ENCODE measurements around the gene FAM72C. TPM values are rescaled to one million over a fixed set of nuclear protein-coding genes. Genes with fewer than 3 reads are reported as not detected.
"Not testable (repeated sequence)": the region's sequence is repeated elsewhere in the genome, so short reads cannot be mapped to it uniquely, and the experiment has no call there.

FAM72C gene
- total RNA-seq, 1 experiment from 2014 or later, result 6.1 TPM

DNA sequence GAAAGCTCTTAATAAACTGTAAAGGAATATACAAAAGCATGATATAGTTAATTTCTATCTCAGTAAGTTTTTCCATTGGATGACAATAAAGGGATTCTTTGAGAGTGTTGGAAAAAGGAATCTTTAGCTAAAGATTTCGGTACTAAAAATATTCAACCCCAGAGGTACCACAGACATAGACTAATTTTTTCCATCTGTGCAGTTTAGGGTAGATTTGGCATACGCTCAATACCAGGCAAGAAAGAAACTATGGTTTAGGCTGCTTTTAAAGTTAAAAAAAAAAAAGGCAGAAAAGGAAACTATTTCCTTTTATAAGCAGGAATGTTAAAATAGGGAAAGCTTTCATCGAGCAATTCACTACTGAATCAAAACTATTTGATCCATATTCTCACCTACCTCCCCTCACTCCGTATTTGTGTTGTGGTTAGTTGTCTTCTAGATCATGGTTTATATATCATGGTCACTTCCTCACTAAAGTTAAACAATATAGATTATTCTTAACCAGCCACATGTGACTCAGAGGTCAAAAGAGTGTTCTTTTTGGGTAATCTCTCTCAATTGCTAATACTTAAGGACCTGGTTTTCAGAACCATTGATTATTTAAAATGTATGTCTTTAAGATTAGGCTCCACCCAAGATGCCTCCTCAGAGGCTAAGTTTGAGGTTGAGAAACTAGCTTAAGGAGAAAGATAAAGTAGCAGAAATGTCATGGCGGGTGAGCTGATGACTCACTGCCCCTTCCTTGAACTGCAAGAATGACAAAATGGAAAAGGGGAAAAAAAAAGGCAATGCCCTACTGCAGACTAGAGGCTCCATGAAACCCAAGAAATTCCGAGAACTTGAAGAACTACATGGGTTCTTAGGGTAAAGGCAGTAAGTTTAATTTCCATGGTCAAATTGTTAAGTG lies 20.0 kb downstream of the FAM72C start:
- not testable (repeated sequence) for DNase-seq (ENCODE audit: low read depth in 1 of 2, low spot score in 2 of 2); H3K27me3 ChIP-seq (replicated peaks); H3K4me1 ChIP-seq (replicated peaks); H3K4me3 ChIP-seq; H3K27ac ChIP-seq; H3K36me3 ChIP-seq; H3K9me3 ChIP-seq (replicated peaks)

DNA sequence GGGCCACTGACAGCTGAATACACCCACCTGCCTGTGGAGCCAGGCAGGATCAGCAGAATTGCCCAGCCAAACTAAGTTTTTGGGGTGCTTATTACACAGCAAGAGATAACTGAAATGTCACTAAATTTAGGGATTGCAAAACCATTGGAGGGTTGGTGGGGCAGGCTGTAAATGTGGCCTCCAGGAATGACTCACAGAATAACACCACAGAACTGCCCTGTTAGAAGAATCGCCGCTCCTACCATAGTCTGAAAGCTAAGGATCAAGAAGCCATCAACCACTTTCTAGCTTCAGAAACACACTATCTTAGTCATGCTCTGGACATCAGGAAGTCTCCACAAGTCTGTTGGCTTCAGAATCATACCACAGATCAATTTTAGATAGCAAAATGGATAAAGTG lies 24.0 kb downstream of the FAM72C start:
- not testable (repeated sequence) for H3K4me3 ChIP-seq; H3K27ac ChIP-seq; H3K36me3 ChIP-seq; H3K27me3 ChIP-seq (replicated peaks); H3K9me3 ChIP-seq (replicated peaks); H3K4me1 ChIP-seq (replicated peaks); DNase-seq (ENCODE audit: low read depth in 1 of 2, low spot score in 2 of 2)

DNA sequence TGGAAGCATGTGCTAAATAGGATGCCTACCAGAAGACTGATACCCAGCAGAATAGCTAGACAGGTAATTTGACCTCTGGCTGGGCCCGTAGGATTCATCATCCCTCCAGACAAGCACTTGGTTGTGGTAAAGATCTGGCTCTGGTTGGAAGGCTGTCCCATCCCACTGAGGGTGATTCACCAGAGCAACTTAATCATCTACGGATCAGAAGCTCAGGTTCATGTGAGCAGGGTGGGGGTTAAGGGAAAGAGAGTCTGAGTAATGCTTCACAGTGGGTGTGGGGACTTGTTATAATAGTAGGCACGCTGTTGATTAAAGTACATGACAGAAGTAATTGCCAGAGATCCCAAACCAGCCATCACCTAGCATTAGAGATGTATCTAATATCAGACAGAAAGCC lies 26.5 kb downstream of the FAM72C start:
- not testable (repeated sequence) for H3K27ac ChIP-seq; H3K4me3 ChIP-seq; H3K36me3 ChIP-seq; DNase-seq (ENCODE audit: low read depth in 1 of 2, low spot score in 2 of 2); H3K9me3 ChIP-seq (replicated peaks); H3K27me3 ChIP-seq (replicated peaks); H3K4me1 ChIP-seq (replicated peaks)

DNA sequence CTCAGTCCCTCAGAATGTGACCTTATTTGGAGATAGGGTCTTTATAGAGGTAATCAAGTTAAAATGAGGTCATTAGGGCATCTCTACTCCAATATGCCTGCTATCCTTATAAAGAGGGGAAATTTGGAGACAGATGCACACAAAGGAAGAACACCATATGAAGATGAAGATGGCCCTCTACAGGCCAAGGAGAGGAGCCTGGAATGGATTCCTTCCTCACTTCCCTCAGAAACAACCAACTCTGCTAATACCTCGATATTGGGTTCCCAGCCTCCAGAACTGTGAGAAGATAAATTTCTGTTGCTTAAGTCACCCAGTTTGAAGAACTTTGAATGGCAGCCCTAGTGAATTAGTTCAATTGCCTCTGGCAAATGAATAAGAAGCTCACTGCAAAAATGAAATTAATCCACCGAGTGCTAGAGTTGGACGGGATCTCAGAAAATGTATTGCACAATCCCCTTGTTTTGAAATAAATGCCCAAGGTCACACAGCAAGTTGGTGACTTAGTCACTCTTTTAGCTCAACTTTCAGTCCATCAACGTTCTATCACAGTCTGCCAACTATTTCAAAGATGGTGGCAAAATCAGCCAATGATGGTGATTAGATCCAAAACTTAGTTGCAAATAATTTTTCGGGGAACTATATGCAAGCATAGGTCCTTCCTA lies 27.1 kb downstream of the FAM72C start:
- H3K27ac ChIP-seq; H3K27me3 ChIP-seq (replicated peaks); H3K36me3 ChIP-seq; H3K9me3 ChIP-seq (replicated peaks); DNase-seq (ENCODE audit: low read depth in 1 of 2, low spot score in 2 of 2); H3K4me3 ChIP-seq; H3K4me1 ChIP-seq (replicated peaks): not testable (repeated sequence)

DNA sequence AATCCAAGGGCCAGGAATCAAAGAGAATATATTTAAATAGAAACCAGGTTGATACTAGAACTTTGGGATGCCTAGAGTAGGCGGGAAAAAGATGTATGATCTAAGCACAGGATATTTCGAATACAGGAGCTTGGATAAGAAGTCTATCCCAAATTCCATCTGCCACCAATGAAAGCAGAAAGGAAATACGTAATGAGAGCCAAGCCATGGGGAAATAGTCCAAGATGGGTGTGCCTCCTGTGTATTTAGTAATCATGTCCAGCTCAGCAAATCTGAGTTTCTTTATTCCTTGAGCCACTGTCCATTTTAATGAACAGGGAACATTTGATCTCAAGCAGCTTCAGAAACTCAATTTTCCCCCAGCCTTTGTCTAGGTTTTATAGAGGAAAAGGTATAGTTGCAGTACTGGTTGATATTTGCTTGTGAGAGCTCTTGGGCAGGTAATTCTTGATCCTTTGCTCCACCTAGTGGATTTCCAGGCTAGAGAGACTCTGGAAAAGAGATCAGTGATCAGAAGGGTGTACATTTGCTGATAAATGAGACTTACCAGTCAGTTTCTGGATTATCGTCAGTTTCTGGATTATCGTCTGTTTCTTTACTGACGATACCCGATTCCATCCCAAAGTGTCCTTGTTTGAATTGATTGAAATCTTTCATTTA lies 28.3 kb downstream of the FAM72C start:
- not testable (repeated sequence) for H3K4me1 ChIP-seq (replicated peaks); H3K27ac ChIP-seq; DNase-seq (ENCODE audit: low read depth in 1 of 2, low spot score in 2 of 2); H3K27me3 ChIP-seq (replicated peaks); H3K9me3 ChIP-seq (replicated peaks); H3K36me3 ChIP-seq; H3K4me3 ChIP-seq

DNA sequence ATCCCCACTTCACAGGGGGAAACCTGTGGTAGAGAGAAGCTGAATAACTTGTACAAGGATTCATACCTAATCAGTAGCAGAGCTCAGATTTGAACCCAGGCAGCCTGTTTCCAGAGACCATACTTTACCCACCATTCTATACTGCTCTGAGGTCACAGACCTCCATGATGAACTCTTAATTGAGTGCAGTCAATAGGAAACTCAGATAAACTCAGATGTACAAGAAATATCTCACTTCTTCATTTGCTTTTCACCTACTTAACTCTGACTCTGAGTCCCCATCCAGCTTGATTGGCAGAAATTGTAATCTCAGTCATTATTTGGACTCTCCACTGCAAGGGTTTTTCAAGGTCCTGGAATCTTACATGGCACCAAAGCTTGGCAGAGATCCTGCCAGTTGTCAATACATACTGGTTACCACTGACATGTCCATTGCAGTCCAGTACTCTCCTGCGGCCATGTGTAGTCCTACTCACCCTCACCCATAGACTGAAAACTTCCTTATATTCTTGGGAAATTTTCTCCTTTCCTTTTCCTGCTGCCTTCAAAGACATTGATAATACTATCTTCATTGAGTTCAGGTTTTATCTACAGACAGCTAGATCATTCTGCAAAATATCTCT lies 29.4 kb downstream of the FAM72C start:
- H3K36me3 ChIP-seq; DNase-seq (ENCODE audit: low read depth in 1 of 2, low spot score in 2 of 2): not testable (repeated sequence)

DNA sequence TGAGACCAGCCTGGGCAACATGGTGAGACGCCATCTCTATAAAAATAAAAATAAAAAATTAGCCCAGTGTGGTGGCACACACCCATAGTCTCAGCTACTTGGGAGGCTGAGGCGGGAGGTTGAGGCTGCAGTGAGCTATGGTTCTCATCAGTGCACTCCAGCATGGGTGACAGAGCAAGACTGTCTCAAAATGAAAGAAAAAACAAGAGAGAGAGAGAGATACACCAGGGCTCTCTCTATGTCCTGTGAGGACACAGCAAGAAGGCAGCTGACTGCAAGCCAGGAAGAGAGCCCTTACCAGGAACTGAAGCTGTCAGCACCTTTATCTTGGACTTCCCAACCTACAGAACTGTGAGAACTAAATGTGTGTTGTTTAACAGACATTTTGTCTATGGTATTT lies 32.1 kb downstream of the FAM72C start:
- H3K4me3 ChIP-seq; H3K36me3 ChIP-seq; DNase-seq (ENCODE audit: low read depth in 1 of 2, low spot score in 2 of 2); H3K27me3 ChIP-seq (replicated peaks); H3K27ac ChIP-seq; H3K4me1 ChIP-seq (replicated peaks); H3K9me3 ChIP-seq (replicated peaks): not testable (repeated sequence)

More for the DNA sequence above, 29.4 kb downstream of the FAM72C start:
- not testable (repeated sequence) for H3K4me1 ChIP-seq (replicated peaks); H3K9me3 ChIP-seq (replicated peaks); H3K4me3 ChIP-seq; H3K27me3 ChIP-seq (replicated peaks); H3K27ac ChIP-seq

DNA sequence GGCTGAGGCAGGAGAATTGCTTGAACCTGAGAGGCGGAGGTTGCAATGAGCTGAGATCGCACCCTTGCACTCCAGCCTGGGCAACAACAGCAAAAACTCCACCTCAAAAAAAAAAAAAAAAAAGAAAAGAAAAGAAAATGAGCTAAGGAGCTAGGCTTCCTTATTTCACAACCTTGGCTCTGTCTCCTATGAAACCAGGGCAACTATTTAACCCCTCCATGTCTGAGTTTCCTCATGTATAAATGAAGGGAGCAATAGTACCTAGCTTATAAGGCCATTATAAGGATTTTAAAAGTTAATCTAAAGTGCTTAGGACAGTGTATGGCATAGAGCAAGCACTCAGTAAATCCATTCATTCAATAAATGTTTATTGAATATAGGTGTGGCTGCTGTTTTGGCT lies 32.9 kb downstream of the FAM72C start:
- H3K36me3 ChIP-seq; H3K4me1 ChIP-seq (replicated peaks); DNase-seq (ENCODE audit: low read depth in 1 of 2, low spot score in 2 of 2); H3K27me3 ChIP-seq (replicated peaks); H3K4me3 ChIP-seq; H3K9me3 ChIP-seq (replicated peaks); H3K27ac ChIP-seq: not testable (repeated sequence)

DNA sequence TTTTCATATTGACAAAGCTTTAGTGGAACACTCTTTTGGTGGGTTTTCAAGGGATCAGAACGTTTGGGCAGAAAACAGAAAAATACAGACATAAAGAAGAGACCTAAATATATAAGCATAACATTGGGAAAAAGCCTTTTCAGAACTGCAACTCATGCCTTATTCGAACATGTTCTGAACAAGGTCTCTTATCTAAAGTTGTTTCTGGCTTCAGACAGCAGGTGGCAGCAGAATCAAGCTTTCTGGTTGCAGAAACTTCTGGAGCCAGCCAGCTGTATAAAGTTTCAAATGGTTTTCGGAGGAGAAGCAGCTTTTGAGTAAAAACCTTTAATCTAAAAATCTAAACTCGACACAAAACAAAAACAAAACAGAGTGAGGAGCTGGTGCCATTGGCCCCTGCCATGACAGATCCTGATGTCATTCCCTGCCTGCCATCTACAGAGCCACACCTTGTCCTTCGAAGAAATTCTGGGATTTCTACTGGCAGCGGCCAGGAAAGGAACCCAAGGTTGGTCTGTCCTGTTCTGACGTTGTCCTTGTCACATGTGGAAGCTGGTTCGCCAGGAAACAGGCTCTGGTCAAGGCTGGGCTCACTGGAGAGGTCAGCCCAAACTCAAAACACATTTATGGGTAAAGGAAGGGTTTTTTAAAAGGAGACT lies 35.2 kb downstream of the FAM72C start:
- H3K27ac ChIP-seq; H3K36me3 ChIP-seq; H3K9me3 ChIP-seq (replicated peaks); H3K4me1 ChIP-seq (replicated peaks); H3K4me3 ChIP-seq; H3K27me3 ChIP-seq (replicated peaks): not testable (repeated sequence)
- DNase-seq (ENCODE audit: low read depth in 1 of 2, low spot score in 2 of 2), result peak; percentile 23 to 45

DNA sequence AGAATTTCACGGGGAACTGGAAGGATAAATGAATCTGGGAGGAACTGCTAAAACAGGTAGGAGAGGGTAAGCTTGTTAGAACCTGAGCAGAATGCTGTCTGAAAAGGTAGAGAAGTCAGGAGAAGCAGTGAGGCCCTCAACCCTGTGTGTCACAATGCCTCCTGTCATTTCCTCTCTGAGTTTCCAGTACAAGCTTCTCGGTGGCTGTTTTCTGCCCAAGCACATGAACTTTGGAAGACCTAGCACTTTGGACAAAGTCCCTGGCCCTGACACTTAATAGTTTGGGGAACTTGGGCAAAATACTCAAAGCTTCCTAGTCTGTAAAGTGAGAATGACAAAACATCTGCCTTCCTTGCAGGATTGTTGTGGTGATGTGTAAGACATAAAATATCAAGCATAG lies 52.7 kb downstream of the FAM72C start:
- DNase-seq (ENCODE audit: low read depth in 1 of 2, low spot score in 2 of 2); H3K9me3 ChIP-seq (replicated peaks); H3K27me3 ChIP-seq (replicated peaks); H3K36me3 ChIP-seq; H3K27ac ChIP-seq; H3K4me3 ChIP-seq; H3K4me1 ChIP-seq (replicated peaks): not testable (repeated sequence)

DNA sequence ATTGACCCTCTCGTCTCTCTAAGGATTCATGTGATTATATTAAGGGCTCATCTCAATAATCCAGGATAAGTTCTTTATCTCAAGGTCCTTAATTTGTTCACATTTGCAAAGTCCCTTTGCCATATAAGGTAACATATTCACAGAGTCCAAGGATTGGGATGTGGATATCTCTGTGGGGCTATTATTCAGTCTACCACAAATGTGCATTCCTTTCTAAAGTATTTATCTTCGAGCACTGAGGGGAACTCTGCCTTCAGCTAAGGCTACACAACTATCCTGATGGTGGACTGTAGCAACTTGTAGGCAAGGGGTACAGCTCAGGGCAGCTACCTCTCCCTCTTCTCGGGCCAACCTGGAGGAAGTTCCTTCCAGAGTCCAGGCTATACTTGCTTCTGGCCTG lies 53.2 kb downstream of the FAM72C start:
- not testable (repeated sequence) for H3K27me3 ChIP-seq (replicated peaks); H3K4me3 ChIP-seq; H3K36me3 ChIP-seq; H3K4me1 ChIP-seq (replicated peaks); DNase-seq (ENCODE audit: low read depth in 1 of 2, low spot score in 2 of 2); H3K27ac ChIP-seq; H3K9me3 ChIP-seq (replicated peaks)

DNA sequence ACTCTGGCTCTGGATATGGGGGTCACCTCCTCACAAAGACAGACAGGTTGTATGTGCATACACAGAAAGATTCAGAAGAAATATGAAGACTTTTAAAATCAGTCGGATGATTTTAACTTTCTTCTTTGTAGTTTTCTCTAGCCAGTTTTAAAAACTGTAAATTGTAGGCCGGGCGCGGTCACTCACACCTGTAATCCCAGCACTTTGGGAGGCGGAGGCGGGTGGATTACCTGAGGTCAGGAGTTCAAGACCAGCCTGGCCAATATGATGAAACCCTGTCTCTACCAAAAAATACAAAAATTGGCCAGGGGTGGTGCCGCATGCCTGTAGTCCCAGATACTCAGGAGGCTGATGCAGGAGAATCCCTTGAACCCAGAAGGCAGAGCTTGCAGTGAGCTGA lies 58.1 kb downstream of the FAM72C start:
- H3K4me3 ChIP-seq; H3K27me3 ChIP-seq (replicated peaks); DNase-seq (ENCODE audit: low read depth in 1 of 2, low spot score in 2 of 2); H3K4me1 ChIP-seq (replicated peaks); H3K27ac ChIP-seq; H3K9me3 ChIP-seq (replicated peaks); H3K36me3 ChIP-seq: not testable (repeated sequence)
